GM12865 (cell line): ENCODE results near the gene LGR5.

Experiments used
- DNase-seq: peaks from one replicate; pipeline ENCODE4 v3.0.0; 2010; ENCODE audit warnings: low read depth
- H3K4me3 ChIP-seq: 2 replicates; pipeline ENCODE4 v1.5.1; 2011; ENCODE audit warnings: mild to moderate bottlenecking, low read depth, low read length, control low read depth
- TF ChIP-seq, protein P1 (sequence below): IDR thresholded peaks from 2 replicates; pipeline ENCODE4 v1.5.1; 2011; ENCODE audit warnings: low read length, control low read depth, low read depth, inconsistent platforms; ENCODE audit not compliant: insufficient read depth; ENCODE audit errors: missing control alignments

The LGR5 gene

DNA sequence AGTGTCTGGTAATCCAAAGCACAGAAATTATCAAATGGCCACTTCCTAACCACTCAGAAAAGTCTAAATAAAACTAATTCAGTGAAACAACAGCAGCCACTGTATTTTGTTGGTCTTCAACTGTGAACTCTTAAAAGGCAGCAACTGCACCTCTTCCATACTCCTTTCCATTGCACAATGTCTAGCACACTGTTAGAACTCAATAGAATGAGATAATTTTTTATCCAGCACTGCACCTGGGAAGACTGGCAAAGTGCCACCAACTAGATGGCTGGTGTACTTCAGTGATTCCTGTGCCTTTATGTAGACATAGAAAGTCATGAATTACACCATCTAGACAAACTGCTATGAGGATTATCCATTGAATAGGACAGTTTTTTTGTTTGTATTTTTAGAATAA is 26.2 kb downstream of the LGR5 start:
- TF ChIP-seq, protein P1, sequence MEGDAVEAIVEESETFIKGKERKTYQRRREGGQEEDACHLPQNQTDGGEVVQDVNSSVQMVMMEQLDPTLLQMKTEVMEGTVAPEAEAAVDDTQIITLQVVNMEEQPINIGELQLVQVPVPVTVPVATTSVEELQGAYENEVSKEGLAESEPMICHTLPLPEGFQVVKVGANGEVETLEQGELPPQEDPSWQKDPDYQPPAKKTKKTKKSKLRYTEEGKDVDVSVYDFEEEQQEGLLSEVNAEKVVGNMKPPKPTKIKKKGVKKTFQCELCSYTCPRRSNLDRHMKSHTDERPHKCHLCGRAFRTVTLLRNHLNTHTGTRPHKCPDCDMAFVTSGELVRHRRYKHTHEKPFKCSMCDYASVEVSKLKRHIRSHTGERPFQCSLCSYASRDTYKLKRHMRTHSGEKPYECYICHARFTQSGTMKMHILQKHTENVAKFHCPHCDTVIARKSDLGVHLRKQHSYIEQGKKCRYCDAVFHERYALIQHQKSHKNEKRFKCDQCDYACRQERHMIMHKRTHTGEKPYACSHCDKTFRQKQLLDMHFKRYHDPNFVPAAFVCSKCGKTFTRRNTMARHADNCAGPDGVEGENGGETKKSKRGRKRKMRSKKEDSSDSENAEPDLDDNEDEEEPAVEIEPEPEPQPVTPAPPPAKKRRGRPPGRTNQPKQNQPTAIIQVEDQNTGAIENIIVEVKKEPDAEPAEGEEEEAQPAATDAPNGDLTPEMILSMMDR, result no peak
- no peak for DNase-seq
- no peak overlapping the region for H3K4me3 ChIP-seq

GRCh38 chr12:71469258-71469750 is 29.7 kb downstream of the LGR5 start:
- no peak for DNase-seq
- H3K4me3 ChIP-seq, result no peak overlapping the region
- TF ChIP-seq, protein P1, result no peak

DNA sequence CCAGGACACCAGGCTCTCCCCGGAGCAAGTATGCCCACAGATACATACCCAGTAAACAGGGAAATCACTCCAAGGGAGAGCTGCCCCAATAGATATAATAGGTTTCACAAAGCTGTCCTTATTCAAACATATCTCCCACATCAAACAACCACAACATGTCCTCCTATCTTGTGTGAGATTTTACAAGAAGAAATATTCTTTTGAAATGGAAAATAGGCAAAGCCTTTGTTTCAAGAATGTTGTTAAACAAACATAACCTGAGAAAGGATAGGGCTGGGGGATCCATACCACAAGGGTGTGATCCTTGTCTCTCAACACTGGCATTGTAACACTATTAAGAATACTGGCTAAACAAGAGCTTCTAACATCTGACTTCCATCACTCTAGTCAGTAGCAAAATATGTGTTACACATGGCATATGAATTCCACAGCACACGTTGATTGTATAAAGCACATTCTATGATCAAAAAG is 32.9 kb downstream of the LGR5 start:
- TF ChIP-seq, protein P1, result no peak
- no peak for DNase-seq
- H3K4me3 ChIP-seq, result no peak overlapping the region

DNA sequence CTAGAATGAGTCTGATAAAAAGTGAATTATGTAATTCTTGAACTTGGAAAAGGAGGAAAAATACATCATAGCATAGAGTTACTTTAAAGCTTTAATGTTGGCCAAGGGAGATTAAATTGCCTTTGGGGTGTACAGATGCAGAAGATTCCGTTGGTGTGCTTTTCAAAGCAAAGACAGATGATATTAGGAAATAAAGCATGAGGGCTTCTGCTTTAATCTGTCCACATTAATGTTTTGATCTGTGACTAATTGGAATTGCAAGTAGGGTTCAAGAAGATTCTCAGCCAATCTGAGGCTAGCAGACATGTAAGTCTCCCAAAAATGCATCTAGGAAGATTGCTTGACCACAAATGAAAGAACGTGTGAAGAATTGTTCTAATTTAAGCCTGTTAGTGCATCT is 35.2 kb downstream of the LGR5 start:
- no peak overlapping the region for H3K4me3 ChIP-seq
- DNase-seq, result no peak
- TF ChIP-seq, protein P1, result no peak

GRCh38 chr12:71475280-71475679 is 35.7 kb downstream of the LGR5 start:
- TF ChIP-seq, protein P1, result no peak
- DNase-seq, result no peak

DNA sequence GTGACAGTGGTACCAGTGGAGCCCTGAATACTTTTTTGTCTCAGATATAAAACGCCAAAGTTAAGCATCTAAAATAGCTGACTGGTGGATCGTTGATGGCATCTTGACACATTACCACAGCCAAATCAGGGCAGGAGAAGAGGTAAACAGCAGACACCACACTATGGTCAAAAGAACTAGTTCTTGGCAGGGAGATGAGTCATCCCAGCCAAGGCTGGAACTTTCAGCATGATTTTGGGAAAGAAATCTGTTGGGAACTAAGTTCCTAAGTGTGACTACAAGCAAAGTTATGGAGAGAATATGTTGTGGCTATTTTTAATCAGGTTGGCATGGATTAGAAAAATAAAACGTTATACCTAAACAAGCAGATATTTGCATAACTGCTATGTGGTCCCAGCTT is 36.9 kb downstream of the LGR5 start:
- no peak for DNase-seq
- H3K4me3 ChIP-seq, result no peak overlapping the region
- TF ChIP-seq, protein P1, result no peak

More at GRCh38 chr12:71475280-71475679, 35.7 kb downstream of the LGR5 start:
- no peak overlapping the region for H3K4me3 ChIP-seq

DNA sequence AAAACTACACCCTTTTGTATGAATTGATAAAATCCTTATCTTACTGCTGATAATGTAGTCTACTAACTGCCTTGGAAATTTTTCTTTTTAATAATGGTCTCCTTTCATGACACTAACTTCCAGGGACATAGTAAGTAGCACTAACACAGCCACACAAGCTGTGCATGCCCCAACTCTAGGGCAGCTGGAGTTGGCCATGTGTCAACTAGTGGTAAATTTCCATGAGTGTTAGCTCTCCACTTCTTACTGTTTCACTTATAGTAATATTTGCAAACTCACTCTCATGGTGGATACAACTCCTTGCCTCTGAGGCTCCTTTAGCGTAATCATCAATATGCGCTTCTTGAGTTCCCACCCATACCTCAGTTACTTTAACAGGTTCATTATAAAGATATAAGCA is 38.0 kb downstream of the LGR5 start:
- TF ChIP-seq, protein P1, result no peak
- no peak for DNase-seq

More for the DNA sequence above, 38.0 kb downstream of the LGR5 start:
- H3K4me3 ChIP-seq, result no peak overlapping the region
